Testis (tissue), 3 donors: ENCODE results near the gene EXOC7. TPM values are rescaled to one million over a fixed set of nuclear protein-coding genes. Genes with fewer than 3 reads are reported as not detected.
"Not testable (repeated sequence)": the region's sequence is repeated elsewhere in the genome, so short reads cannot be mapped to it uniquely, and the experiment has no call there.

Source experiments
- DNase-seq: peaks from one replicate; pipeline ENCODE4 v3.0.0-alpha.2; 2019
- H3K27ac ChIP-seq, 2 donors: fragments of 200-600 bp; sonication (generic); one replicate each; pipeline ENCODE4 v1.5.1; 2019
- H3K27me3 ChIP-seq: fragments of 200-600 bp; sonication (generic); one replicate; pipeline ENCODE4 v1.5.1; 2019
- H3K36me3 ChIP-seq: fragments of 200-600 bp; sonication (generic); one replicate; pipeline ENCODE4 v1.5.1; 2017; ENCODE audit warnings: low read depth; ENCODE audit errors: missing control alignments
- H3K4me1 ChIP-seq: fragments of 200-600 bp; sonication (generic); one replicate; pipeline ENCODE4 v1.5.1; 2019
- H3K4me3 ChIP-seq, 2 donors: fragments of 200-600 bp; sonication (generic); one replicate each; pipeline ENCODE4 v1.5.1; 2017 to 2019
- H3K9me3 ChIP-seq: fragments of 200-600 bp; sonication (generic); one replicate; pipeline ENCODE4 v1.5.1; 2017
- POLR2A ChIP-seq: fragments of 450-650 bp; IDR thresholded peaks from one replicate; pipeline ENCODE4 v1.6.1; 2017; ENCODE audit warnings: antibody characterized with exemption, mild to moderate bottlenecking, moderate library complexity
- WGBS, 2 donors: methylation state at CpG; one replicate each; pipeline ENCODE4 v1.1.5; 2018; 5-methylcytosine and 5-hydroxymethylcytosine counted together
- intact Hi-C: fragments of 100-400 bp; cut with DNase I; formaldehyde crosslinking; loops from one replicate; pipeline ENCODE4 v1.15.1; 2023; ENCODE audit warnings: low total_unique reads
- polyA plus RNA-seq: library from polyadenylated mRNA; stranded (reverse); fragments of 350-450 nt; fragmentation: Illumina TruSeq; extraction: RNeasy Lipid Tissue Mini Kit (QIAGEN cat#74804); gene quantifications from one replicate; pipeline ENCODE4 v1.2.3, GENCODE V29; 2014; ENCODE audit warnings: low read depth, low replicate concordance; ENCODE audit not compliant: insufficient read depth
- total RNA-seq, 2 donors: library from RNA; depleted of rRNA; stranded (reverse); fragments of >200 nt; gene quantifications; one replicate each; pipeline ENCODE4 v1.2.3, GENCODE V29; 2016
- TF ChIP-seq, protein P1 (sequence below), 3 experiments: fragments of 450-650 bp in 2 of 3; fragments of 200-600 bp in 1 of 3; sonication (generic) in 1 of 3; IDR thresholded peaks; one replicate each; pipeline ENCODE4 v1.5.1; 2016 to 2019; ENCODE audit warnings: antibody characterized with exemption in 3 of 3, mild to moderate bottlenecking in 2 of 3, moderate library complexity in 1 of 3

The EXOC7 gene
- total and polyA plus RNA-seq, 3 donors from 2014 or later, result 99.1 to 138 (median 138) TPM

DNA sequence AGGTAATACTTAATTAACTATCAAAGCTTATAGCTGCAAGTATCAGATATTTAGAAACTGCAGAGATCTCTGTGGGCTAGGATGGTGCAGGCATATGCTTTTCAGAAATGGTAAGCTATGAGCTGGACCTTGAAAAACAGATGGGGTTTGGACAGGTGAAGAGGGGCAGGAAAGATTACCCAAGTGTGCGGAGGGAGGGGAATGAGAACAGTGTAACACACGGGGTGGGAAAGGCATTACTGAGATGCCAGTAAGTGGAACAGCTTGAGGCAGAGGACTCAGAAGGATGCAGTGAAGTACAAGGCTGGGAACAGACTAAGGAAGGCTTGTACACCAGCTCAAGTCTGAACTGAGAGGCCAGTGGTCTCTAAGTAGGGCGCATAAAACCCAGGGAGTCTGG is 54.3 kb downstream of the EXOC7 start:
- DNase-seq, result no peak
- no peaks in the 10 kb centered on the region for H3K36me3 ChIP-seq
- no peak overlapping the region for H3K4me3 ChIP-seq
- H3K4me1 ChIP-seq, result no peaks in the 10 kb centered on the region
- 84 to 91% methylated on average over 3 of the region's 3 CpGs for WGBS, 2 donors
- TF ChIP-seq, protein P1, sequence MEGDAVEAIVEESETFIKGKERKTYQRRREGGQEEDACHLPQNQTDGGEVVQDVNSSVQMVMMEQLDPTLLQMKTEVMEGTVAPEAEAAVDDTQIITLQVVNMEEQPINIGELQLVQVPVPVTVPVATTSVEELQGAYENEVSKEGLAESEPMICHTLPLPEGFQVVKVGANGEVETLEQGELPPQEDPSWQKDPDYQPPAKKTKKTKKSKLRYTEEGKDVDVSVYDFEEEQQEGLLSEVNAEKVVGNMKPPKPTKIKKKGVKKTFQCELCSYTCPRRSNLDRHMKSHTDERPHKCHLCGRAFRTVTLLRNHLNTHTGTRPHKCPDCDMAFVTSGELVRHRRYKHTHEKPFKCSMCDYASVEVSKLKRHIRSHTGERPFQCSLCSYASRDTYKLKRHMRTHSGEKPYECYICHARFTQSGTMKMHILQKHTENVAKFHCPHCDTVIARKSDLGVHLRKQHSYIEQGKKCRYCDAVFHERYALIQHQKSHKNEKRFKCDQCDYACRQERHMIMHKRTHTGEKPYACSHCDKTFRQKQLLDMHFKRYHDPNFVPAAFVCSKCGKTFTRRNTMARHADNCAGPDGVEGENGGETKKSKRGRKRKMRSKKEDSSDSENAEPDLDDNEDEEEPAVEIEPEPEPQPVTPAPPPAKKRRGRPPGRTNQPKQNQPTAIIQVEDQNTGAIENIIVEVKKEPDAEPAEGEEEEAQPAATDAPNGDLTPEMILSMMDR (IDR thresholded peaks at IDR 0.05), result no peak
- no peak for TF ChIP-seq POLR2A
- H3K9me3 ChIP-seq, result no peaks in the 10 kb centered on the region
- H3K27ac ChIP-seq, result no peak overlapping the region
- no peaks in the 10 kb centered on the region for H3K27me3 ChIP-seq
- intact Hi-C loops, result no loop called here

DNA sequence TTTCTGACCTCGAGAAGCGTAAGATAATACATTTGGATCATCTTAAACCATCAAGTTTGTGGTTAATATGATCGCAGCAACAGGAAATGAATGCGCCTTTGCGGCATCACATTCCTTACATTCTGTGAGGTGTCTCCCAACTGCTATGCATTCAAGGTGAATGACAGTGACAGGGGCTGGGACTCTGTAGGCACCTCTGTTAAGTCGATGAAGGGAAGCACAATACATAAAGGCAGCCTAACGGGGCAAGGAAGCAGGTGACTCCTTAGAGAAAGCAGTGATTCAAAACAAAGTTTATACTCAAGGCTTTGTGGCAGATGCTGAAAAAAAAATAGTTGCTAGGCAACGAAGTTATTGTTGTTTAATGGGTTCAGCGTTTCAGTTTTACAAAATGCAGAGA is 54.9 kb downstream of the EXOC7 start:
- Histone ChIP-seq H3K27ac (no peak overlapping the region), H3K4me1 (no peaks in the 10 kb centered on the region), H3K9me3 (no peaks in the 10 kb centered on the region), H3K4me3 (no peak overlapping the region), H3K36me3 (no peaks in the 10 kb centered on the region), H3K27me3 (no peaks in the 10 kb centered on the region)
- no peak for DNase-seq
- intact Hi-C loops, result no loop called here
- 89 to 92% methylated on average over 9 of the region's 9 CpGs for WGBS, 2 donors
- TF ChIP-seq, protein P1 (IDR thresholded peaks at IDR 0.05), result no peak
- no peak for TF ChIP-seq POLR2A

DNA sequence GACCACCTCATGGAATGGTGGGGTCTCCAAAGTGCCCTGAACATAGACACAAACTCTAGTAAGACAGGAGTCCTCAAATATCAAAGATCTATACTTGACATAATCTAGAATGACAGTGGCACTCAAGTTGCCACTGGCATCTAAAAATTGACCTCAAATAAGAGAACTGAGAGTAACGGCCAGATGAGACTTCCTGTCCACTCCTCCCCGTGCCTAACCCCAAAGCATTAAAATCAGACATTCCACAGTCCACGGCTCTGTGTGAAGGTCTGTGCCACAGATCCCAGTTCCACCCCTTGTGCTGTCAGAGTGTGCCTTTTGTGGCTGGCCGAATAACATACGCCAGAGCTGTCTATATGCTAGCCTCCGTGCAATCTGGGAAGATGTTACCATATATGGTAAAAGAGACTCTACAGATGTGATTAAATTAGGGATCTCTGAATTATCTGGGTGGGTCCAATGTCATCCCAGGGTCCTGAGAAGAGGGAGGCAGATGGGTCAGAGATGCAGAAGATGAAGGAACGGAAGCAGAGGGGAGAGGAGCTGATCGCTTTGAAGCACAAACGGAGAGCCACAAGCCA is 55.5 kb downstream of the EXOC7 start:
- Histone ChIP-seq H3K4me3 (no peak overlapping the region), H3K9me3 (no peaks in the 10 kb centered on the region), H3K27ac (no peak overlapping the region), H3K36me3 (no peaks in the 10 kb centered on the region), H3K4me1 (no peaks in the 10 kb centered on the region), H3K27me3 (no peaks in the 10 kb centered on the region)
- intact Hi-C loops, result no loop called here
- 82 to 84% methylated on average over 9 of the region's 9 CpGs for WGBS, 2 donors
- DNase-seq, result no peak
- no peak for TF ChIP-seq POLR2A
- TF ChIP-seq, protein P1 (IDR thresholded peaks at IDR 0.05), result no peak

DNA sequence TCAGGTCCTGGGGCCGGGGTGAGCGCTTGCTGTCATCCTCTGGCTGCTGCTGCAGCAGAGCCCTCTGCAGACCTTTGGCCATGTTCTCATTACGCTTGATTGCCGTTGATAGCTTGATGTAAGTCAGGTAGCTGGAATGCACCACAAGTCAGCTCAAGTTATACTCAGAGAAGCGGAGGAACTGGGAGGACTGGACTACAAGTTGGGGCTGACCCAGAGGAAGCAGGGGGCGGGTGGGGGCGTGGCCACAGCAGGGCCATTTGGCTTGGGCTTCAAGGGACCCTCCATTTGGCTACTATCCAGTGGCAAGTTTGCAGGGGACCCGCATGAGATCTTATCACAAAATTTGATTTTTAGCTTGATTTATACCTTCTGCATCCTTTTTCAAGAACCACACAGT is 57.5 kb downstream of the EXOC7 start:
- no peaks in the 10 kb centered on the region for H3K27me3 ChIP-seq
- no peaks in the 10 kb centered on the region for H3K36me3 ChIP-seq
- WGBS, 2 donors, result 90 to 95% methylated on average over 7 to 8 of the region's 8 CpGs
- no peak overlapping the region for H3K27ac ChIP-seq
- no peaks in the 10 kb centered on the region for H3K9me3 ChIP-seq
- TF ChIP-seq, protein P1 (IDR thresholded peaks at IDR 0.05), result no peak
- no peak for TF ChIP-seq POLR2A
- no peak for DNase-seq
- intact Hi-C loops, result no loop called here
- H3K4me3 ChIP-seq, result no peak overlapping the region
- no peaks in the 10 kb centered on the region for H3K4me1 ChIP-seq

DNA sequence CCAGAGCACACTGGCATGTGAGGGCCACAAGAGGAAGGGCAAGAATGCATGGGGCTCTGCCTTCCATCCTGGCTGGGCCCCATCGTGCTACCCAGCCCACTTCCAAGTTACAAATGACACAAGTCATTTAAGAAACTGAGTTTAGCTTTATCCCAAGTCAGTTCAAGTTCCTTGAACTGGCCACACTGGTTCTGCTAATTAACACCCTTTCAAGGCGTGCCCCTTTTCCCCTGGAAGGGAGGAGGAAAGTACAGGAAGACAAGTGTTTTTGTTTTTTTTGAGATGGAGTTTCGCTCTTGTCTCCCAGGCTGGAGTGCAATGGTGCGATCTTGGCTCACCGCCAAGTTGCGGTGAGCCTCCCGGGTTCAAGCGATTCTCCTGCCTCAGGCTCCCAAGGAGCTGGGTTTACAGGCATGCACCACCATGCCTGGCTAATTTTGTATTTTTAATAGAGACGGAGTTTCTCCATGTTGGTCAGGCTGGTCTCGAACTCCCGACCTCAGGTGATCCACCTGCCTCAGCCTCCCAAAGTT is 59.0 kb downstream of the EXOC7 start:
- H3K27me3 ChIP-seq, H3K4me3 ChIP-seq, H3K4me1 ChIP-seq, H3K9me3 ChIP-seq, DNase-seq, intact Hi-C loops, H3K27ac ChIP-seq, H3K36me3 ChIP-seq: not testable (repeated sequence)
- WGBS, 2 donors, result 77 to 80% methylated on average over 11 of the region's 11 CpGs

DNA sequence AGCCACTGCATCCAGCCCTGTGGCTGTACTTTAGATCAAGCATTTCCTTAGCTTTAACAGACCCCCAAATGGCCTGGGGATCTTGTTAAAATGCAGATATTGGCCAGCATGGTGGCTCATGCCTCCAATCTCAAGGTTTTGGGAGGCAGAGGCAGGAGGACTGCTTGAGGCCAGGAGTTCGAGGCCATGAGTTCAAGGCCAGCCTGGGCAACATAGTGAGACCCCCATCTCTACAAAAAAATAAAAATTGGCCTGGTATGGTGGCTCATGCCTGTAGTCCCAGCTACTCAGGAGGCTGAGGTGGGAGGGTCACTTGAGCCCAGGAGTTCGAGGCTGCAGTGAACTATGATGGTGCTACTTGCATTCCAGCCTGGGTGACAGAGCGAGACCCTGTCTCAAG is 60.7 kb downstream of the EXOC7 start:
- H3K36me3 ChIP-seq, DNase-seq, H3K4me3 ChIP-seq, H3K27me3 ChIP-seq, H3K9me3 ChIP-seq, H3K27ac ChIP-seq, H3K4me1 ChIP-seq, intact Hi-C loops: not testable (repeated sequence)
- 96 to 100% methylated on average over 3 of the region's 3 CpGs for WGBS, 2 donors
